GM21447 (cell line): ENCODE data around the gene EMC8.
A peak's percentile ranks its signal among the peaks of the same experiment; 100 is the strongest.
"Not testable (repeated sequence)": the region's sequence is repeated elsewhere in the genome, so short reads cannot be mapped to it uniquely, and the experiment has no call there.

ENCODE experiments used
- ATAC-seq: cut with Tn5 transposase; IDR thresholded peaks from one replicate; pipeline ENCODE4 v1.9.1; 2021; ENCODE audit not compliant: unreplicated experiment

EMC8 gene

DNA sequence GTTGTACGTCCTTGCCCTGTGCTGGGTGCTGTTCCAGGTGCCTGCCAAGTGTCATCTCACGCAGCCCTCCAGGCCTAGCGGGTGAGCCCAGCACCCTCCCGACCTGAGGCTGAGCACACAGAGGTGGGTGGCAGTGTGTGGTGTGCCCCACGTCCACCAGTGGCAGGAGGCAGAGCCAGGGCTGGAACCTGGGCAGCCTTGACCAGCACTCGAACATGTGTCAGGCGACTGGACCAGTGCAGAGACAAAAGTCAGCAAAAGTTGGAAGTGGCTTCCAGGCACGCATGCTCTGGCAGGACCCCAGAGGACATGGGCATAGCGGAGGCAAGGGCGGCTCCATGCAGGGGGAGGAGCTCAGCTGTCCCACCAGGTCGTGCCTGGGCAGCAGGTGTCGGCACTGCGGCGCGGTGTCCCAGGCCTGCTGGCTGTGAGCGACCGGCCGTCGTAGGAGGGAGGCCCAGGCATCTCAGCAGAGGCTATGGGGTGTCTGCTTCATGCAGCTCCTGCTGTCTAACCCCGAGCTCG lies 35.9 kb upstream of the EMC8 start:
- no peak for ATAC-seq

DNA sequence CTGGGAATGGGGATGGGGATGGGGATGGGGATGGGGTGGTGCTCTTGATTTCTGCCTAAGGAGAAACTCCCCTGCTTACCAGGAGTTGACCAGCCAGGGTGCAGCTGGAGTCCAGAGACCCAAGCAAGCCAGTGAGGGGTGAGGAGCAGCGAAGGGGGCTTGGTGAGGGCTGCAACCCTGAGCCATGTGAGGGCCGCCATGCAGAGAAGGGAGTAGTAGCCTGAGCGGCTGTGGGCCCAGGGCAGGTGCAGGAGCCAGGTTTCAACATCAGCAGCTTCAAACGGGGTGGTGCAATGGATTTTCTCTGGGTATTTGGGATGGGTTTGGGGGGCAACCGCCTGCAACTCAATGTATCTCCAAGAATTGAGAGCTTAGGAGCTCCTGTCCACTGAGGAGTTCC lies 35.4 kb upstream of the EMC8 start:
- no peak for ATAC-seq

DNA sequence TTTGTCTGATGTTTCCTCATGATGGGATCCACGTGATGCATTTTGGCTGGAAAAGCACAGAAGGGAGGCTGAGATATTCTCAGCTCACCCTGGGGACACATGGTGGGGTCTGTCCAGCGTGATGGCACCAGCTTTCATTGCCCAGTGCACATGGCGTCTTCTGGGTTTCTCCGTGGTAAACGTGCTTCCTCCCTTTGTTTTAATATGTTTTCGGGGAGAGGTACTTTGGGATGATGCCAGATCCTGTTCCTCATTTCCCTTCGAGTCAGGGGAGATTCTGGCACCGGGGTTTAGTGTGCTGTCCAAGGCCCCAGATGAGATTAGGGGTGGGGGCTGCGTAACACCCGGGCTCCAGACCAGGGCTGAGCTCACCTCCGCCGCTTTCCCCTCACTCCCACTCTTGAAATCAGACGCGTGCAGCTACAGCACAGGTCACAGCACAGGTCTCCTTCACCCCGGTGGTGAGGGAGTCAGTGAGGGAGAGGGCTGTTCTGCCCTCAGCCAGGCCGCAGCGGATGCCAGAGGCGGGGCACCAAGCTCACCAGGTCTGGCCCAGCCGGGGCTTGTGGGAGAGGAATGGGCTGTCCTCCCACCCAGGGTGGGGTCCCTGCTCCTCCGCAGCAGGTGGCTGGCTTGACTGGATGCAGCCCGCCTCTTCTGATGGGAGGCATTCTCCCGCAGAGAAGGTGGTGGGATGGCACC lies 34.0 kb upstream of the EMC8 start:
- ATAC-seq, result no peak

DNA sequence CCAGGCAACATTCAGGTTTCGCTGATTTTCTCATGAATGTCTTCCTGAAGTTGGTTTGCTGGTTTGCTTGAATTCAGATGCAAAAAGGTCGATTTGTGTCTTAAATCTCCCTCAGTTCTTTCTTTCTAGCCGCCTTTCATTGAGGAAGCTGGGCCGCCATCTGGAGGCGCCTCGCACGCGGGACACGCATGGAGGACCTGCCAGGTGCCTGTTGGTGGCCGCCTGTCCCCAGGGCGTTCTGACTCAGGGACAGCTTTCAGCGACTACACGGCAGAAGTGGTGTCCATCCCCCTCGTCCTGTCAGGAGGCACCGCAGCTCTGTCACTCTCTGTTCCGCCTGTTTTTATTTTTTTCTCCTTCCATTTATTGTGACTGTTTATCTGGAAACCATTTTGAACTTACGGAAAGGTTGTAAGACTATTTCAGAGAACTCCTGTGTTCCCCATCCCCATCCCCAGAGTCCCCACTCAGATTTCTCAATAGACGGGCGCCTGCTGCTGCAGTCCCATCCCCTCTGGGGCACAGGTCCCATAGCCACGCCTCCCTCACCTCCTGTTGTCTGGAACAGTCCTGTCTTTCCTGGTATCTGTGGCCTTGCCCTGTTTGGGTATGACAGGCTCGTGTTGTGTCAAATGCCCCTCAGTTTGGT lies 33.4 kb upstream of the EMC8 start:
- ATAC-seq, result no peak

DNA sequence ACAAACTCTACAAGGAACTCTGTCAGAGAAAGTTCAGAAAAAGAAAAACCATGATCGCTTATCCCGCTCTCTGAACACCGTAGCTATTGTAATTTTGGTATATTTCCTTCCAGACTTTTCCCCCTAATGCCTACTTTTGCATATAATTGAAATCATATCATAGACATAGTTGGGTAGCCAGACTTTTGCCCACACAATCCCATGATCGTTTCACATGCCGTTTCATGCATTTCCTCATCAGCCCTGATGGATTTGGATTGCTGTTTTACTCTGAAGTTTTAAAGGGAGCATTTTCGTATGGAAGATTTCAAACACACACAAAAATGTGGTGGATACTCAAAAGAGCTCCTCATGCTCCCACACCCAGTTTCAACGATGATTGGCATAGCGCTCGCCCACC lies 31.5 kb upstream of the EMC8 start:
- no peak for ATAC-seq

DNA sequence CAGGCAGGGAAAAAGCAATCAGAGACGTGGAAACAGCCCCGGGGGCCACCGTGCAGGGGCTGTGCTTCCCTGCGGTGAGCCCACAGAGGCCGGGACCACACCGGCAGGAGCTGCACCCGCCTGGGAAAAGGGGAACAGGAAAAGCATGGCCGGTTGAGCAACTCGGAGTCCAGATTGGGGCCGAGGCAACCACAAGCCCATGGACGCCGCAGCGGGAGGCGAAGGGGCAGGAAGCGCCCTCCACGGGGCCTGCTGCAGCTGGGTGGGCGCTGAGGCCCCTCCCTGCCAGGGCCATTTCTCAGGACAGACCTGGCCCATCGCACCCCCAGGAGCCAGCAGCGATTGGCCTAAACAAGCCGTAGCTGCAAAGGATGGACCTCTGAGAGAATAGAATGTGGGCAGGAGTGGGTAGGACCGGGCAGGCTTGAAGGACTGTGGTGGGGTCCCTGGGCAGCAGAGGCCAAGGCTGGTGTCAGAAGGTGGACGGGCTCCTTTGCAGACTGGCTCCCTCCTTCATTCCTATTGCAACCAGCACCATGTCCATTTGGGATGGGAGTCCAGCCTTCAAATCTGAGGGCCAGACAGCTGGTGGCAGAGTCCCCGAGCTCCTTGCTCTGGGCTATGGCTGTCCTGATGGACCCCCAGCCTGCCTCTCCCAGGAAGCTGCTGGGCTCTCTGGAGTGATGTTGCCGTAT lies 30.6 kb upstream of the EMC8 start:
- ATAC-seq, result no peak

DNA sequence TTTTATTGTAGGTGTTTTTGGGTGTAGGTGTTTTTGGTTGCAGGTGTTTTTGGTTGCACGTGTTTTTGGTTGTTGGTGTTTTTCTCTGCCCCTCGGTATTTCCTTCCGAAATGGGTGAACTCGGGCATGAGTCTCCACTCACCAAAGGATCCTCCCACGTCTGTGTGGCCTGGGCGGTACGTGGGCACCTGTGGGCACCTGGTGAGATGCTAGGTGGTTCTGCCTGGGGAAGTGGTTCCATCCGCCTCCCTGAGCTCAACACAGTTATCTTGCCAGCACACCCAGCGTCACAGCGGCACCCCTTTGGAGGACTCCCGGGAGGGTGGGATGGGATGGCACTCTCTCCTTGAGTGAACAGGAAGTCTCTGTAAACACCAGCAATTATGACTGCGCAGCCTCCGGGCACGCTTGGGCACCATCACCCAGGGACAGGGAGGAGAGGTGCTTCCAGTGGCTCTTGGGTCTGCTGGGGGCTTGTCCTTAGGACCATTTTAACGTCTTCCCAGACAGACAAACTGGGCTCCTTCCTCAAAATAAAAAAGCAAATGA lies 29.9 kb upstream of the EMC8 start:
- no peak for ATAC-seq

DNA sequence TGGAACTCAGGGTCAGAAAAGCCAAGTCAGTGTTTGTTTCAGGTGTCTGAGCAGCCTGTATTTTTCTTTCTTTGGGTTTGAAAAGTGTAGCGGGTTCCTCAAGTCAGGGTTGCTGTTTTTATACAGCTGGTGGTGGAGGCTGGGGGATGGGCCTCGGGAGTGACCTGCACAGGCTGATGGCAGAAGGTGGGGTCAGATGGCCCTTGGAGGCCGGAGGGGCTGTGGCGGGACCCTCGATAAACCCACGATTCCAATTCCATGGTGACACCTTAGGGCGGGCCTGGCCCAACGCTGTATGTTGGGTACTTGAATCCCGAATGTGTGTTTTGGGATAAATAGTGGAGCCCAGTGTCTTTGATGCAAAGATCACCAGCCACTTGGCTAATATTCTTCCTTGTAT lies 28.8 kb upstream of the EMC8 start:
- no peak for ATAC-seq

DNA sequence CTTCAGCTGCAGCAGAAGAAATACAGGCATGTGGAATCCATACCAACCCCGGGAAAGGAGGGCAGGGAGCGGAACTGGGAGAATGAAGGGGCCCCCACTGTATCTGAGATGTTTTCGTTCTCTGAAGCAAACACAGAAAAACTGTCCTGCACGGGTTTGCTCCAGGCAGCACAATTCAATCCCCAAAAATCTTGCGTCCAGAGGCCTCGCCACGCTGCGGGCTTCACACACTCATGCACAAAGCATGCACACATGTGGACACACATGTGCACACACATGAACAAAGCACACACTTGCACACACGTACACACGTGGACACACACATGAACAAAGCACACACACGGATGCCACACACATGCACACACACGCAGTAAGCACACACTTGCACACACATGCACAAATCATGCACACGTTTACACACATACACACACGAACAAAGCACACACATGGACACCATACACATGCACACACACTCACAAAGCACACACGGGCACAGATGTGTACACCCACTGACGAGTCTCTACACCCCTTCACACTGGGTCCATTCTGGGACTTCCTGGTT lies 27.4 kb upstream of the EMC8 start:
- no peak for ATAC-seq

DNA sequence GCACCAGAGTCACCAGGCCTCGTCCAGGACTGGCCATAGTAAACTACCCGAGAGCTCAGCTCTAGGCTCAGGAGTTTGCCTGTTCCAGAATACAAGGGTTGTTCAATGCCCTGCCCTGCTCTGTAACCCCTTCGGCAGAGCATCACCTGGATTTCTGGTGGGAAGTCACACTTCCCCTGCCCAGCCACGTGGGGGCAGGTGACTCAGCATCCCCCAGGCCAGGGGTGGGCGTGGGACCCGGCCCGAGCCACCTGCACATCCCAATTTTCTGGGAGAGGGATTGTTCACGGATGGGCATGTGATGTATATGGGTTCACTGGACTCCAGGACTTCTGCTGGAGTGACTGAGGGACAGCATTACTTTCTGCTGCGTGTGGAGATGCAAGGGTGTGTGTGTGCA lies 26.0 kb upstream of the EMC8 start:
- no peak for ATAC-seq

DNA sequence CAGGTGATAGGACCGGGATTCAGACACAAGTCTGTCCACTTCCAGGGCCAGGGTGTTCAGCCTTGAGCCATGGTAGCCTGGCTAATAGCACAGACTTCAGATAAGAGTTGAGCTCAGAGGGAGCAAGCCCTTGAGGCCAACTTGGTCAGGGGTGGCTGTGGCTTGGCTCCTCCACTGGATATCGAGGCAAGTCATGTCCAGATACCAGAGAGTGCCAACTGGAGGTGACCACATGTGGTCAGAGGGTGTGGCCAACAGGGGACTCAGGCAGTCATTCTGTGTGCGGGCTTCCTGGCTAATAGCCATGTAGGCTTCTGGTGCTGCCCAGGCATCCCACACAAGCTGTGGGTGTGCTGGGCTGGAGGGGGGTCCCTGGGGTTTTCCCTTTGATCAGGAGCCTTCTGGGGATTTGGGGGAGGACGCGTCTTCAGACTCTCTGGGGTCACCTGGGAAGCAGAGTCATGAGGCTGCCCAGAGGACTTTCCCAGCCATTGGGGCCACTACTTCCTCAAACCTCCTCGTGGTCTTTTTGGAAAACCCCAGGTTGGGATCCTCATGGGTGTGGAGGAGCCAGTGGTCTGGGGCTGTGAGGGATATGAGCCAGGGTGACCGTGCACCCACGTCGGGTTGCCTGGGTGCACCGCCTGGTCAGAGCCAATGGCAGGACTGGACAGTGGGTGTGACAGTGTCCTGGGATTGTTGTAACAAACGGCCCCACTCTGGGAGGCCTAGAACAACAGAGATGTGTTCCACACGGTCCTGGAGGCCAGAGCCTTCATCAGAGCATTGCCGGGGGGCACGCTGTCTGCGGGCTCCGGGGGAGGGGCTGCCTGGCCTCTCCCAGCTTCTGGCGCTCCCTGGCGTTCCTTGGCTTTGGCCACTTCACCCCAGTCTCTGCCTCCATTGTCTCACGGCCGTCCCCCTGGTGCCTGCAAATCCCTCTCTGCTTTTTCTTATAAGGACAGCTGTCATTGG lies 25.1 kb upstream of the EMC8 start:
- no peak for ATAC-seq

DNA sequence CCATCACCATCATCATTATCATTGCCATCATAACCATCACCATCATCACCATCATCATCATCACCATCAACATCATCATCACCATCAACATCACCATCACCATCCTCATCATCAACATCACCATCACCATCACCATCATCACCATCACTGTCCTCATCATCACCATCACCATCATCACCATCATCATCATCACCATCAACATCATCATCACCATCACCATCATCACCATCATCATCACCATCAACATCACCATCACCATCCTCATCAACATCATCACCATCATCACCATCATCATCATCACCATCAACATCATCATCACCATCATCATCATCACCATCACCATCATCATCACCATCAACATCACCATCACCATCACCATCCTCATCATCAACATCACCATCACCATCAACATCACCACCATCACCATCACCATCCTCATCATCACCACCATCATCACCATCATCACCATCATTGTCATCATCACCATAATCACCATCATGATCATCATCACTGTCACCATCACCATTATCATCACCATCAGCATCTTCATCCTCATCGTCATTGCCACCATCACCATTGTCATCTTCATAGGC lies 24.1 kb upstream of the EMC8 start:
- no peak for ATAC-seq

DNA sequence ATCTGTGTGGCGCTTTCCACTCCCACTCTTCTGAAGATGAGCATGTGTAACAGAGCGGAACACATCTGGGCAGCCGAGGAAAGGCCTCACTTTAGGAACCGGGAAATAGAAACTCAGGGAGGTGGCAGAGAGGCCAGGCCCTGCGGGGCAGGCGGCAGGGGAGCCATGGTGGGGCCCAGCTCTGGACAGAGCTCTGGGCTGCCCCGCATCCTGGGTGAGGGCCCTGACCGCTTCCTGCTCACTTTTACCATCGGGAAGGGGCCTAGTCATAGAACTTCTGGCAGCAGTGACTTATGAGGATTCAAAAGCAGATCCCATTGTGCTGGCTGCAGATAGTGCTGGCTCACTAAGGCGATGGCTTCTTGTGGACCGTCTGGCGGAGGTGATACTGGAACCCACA lies 22.8 kb upstream of the EMC8 start:
- ATAC-seq, result no peak

DNA sequence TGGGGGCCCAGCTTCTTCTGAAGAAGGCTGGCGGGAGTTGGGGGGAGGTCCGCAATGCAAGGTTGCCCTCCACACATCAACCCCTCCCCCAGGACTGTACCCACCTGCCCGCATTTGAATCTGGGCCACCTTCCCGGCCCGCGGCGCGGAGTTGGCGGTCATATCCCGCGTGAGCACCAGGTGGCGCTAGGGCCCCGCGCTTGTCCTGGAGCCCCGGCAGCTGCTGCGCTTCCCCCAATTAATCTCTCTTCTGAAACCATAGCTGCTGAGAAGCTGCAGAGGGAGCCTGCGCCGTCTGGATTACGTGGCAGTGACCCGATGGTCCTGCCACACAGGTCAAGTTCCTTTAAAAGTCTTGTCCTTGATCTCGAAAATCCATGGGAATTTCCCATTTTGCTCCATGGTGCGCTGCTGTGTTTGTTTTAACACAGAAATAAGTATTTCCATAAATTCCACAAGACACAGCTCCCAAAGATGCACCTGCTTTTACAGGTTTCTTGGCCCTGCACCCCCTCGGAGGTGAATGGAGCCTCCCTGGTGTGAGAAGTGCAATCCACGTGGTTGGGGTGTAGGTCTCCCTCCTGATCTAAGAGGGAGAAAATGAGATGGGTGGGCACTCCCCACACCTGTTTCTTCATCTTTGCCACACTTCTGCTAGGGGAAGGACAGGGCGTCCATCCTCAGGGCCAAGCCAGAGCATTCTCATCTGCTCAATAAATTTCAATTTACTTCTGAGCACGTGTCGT lies 22.2 kb upstream of the EMC8 start:
- ATAC-seq, result peak; percentile 56

DNA sequence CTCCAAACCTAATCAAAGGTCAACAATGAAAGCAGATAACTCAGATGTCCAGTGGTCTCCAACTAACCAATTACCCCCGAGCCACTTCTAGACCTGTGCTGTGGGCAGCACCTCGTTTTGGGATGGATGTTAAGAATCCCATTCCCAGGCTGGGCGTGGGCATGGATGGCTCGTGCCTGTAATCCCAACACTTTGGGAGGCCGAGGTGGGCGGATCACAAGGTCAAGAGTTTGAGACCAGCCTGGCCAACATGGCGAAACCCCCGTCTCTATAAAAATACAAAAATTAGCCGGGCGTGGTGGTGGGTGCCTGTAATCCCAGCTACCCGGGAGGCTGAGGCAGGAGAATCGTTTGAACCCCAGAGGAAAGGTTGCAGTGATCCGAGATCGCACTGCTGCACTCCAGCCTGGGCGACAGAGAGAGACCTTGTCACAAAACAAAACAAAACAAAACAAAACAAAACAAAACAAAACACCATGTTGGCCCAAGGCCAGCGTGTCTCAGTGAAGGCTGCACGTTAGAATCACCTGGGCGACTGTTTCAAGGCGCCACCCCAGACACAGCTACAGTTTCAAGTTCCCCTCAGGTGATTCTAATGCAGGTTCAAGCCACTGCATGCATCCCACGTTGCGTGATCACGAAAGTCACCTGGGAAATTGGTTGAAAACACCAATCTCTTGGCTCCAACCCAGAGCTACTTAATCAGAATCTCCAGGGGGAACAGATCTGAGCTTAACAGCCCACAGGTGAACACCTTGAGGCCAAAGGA lies 21.4 kb upstream of the EMC8 start:
- ATAC-seq, result no peak

DNA sequence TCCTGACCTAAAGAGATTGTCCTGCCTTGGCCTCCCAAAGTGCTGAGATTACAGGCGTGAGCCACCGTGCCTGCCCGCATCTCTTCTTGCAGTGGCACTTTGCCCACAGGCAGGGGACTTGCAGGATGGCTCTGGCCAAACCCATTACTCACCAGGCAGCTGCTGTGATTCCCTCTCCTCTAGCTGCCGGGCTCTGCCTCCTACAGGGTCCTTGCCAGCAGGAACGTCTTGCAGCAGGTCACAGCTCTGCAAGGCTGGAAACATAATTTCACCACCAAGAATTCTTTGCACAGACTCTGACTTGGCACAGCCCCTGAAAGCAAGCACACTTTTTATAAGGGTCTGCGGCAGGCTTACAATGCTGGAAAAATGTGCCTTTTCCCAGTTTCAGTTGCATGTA lies 20.4 kb upstream of the EMC8 start:
- ATAC-seq, result no peak

DNA sequence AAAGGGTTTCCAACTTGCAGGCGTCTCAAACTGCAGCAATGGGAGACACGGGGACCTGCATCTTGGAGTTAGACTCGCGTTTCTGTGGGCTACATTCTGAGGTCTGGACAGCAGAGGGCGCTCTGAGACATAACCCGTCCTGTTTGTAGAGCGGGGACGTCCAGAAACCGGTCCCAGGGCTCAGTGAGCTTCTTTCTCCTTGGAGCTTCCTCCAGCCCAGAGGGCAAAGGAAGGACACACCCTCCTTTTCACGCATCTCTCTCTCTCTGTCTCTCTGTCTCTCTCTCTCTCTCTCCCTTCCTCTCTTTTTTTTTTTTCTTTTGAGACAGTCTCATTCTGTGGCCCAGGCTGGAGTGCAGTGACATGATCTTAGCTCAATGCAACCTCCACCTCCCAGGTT lies 19.9 kb upstream of the EMC8 start:
- no peak for ATAC-seq

DNA sequence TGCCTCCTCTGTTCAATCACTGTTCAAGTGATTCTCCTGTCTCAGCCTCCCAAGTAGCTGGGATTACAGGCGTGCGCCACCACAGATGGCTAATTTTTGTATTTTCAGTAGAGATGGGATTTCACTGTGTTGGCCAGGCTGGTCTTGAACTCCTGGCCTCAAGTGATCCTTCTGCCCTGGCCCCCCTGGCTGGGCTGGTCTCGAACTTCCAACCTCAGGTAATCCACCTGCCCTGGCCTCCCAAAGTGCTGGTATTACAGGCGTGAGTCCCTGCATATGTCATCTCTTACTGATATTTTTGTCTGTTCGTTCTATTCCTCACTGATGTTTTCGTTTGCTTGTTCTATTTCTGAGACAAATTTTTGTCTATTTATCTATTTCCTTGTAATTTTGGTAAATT lies 17.9 kb upstream of the EMC8 start:
- not testable (repeated sequence) for ATAC-seq

DNA sequence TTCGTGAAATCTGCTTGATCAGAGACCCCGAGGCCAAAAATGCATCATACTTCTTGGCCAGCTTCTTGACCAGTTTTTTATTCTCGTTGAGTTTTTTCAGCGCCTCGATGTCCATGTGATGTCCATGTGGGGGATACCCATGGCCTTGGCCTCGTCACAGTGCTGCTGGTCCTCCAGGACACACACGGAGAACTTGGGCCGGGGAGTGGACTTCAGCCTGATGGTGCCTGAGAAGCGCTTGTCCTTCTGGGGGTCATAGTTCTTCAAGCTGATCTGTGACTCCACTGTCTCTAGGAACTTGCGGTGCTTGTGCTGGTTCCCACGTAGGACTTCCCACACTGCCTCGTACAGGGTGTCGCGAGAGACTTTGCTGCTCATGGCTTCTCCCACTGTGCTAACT lies 16.8 kb upstream of the EMC8 start:
- ATAC-seq, result no peak
